ENCODE data around the gene C11orf91.

Gene C11orf91

DNA sequence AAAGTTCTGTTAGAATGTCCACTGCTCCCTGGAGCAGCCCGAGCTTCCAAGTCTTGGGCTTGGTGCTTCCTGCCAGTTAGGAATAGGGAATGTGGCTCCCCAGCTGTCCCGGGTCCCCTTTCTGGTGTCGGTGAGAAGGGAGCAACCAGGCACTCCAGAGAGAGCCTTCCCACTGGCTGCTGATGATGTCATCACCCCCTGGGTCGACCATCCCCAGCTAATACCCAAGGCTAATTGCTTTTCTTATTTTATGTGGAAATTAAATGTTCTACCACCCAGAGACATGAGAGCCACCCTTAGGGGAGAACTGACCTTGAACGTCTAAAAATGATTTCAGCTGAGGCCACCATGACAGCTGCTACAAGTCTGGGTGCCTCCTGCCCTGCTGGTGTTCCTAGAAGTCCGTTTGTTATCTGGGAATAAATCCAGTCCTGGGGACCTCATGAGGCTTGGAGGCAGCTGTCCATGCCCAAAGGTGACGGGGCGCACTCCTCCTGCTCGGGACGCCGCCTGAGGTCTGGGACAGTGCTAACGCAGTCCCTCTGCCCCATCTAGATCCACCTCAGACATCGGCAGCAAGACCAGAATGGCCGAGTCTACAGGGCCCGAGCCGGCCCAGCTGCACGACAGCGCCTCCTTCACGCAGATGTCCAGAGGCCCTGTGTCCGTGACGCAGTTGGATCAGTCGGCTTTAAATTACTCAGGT, 42.3 kb downstream of the C11orf91 start:
- H3K4me3 ChIP-seq (ENCODE audit: low read length), result no peak overlapping the region
- peaks cover 9% of the 10 kb centered on the region for H3K27me3 ChIP-seq (ENCODE audit: low read depth, low read length)
- H3K36me3 ChIP-seq (replicated peaks; ENCODE audit: low read depth, low read length), result no peaks in the 10 kb centered on the region
- H3K4me2 ChIP-seq (ENCODE audit: low read length), result no peak overlapping the region
- no peaks in the 10 kb centered on the region for H3K9me3 ChIP-seq (ENCODE audit: insufficient read depth, low read length)
- H3K9ac ChIP-seq (ENCODE audit: low read length), result no peak overlapping the region
- H4K20me1 ChIP-seq (ENCODE audit: insufficient read depth, low read length), result no peaks in the 10 kb centered on the region
- no peaks in the 10 kb centered on the region for H3K4me1 ChIP-seq (ENCODE audit: low read length)
- no peak overlapping the region for H3K27ac ChIP-seq (ENCODE audit: low read length)
- TF ChIP-seq, protein P1, sequence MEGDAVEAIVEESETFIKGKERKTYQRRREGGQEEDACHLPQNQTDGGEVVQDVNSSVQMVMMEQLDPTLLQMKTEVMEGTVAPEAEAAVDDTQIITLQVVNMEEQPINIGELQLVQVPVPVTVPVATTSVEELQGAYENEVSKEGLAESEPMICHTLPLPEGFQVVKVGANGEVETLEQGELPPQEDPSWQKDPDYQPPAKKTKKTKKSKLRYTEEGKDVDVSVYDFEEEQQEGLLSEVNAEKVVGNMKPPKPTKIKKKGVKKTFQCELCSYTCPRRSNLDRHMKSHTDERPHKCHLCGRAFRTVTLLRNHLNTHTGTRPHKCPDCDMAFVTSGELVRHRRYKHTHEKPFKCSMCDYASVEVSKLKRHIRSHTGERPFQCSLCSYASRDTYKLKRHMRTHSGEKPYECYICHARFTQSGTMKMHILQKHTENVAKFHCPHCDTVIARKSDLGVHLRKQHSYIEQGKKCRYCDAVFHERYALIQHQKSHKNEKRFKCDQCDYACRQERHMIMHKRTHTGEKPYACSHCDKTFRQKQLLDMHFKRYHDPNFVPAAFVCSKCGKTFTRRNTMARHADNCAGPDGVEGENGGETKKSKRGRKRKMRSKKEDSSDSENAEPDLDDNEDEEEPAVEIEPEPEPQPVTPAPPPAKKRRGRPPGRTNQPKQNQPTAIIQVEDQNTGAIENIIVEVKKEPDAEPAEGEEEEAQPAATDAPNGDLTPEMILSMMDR (IDR thresholded peaks at IDR 0.05; ENCODE audit: low read depth, low read length), result no peak
- TF ChIP-seq EZH2phosphoT487 (IDR thresholded peaks at IDR 0.05; ENCODE audit: low read depth), result no peak
- no peaks in the 10 kb centered on the region for H3K79me2 ChIP-seq (ENCODE audit: low read length)
- H2AFZ ChIP-seq (ENCODE audit: low read depth, low read length), result no peak overlapping the region

DNA sequence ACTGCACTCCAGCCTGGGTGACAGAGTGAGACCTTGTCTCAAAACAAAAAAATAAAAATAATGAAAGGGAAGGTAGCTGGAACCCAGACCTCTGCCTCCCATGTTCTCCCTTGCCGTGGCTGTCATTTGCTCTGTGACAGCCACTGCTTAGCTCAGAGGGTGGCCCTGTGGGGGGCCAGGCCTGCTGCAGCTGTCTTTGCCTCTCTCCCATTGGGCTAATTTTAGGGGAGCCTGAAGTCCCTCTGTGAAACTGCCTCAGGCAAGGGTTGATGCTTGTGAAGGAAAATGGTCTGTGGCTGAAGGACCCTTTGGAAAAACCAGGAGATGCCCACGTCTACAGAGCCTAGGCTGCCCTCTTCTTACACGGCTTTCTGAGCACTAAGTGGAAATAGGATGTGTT, 42.9 kb downstream of the C11orf91 start:
- TF ChIP-seq EZH2phosphoT487 (IDR thresholded peaks at IDR 0.05; ENCODE audit: low read depth), result no peak
- TF ChIP-seq, protein P1 (IDR thresholded peaks at IDR 0.05; ENCODE audit: low read depth, low read length), result no peak

DNA sequence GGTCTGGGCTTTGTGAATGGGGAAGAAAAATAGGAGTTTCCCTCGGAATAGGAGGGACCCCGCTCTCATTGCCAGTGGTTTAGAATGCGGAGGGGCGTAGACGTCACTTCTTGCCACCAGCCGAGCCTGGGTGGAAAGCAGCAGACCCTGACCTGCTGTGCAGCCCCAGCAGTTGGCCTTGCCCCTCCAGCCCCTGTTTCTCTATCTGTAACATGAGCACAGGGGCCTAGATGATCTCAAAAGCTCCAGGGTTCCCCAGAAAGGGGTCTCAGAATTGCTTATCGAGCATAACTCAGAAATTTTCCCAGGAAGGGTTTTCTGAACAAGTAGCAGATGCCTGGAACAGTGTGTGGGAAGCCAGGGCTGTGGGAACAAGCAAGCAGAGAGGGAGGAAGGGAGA, 43.9 kb downstream of the C11orf91 start:
- Histone ChIP-seq H3K9me3 (ENCODE audit: insufficient read depth, low read length) (no peaks in the 10 kb centered on the region), H3K9ac (ENCODE audit: low read length) (no peak overlapping the region), H2AFZ (ENCODE audit: low read depth, low read length) (no peak overlapping the region), H3K27me3 (ENCODE audit: low read depth, low read length) (peaks cover 14% of the 10 kb centered on the region), H3K4me3 (ENCODE audit: low read length) (no peak overlapping the region), H3K4me1 (ENCODE audit: low read length) (no peaks in the 10 kb centered on the region), H3K27ac (ENCODE audit: low read length) (no peak overlapping the region), H4K20me1 (ENCODE audit: insufficient read depth, low read length) (no peaks in the 10 kb centered on the region), H3K79me2 (ENCODE audit: low read length) (no peaks in the 10 kb centered on the region), H3K36me3 (replicated peaks; ENCODE audit: low read depth, low read length) (no peaks in the 10 kb centered on the region), H3K4me2 (ENCODE audit: low read length) (no peak overlapping the region)
- TF ChIP-seq, protein P1 (IDR thresholded peaks at IDR 0.05; ENCODE audit: low read depth, low read length), result no peak
- TF ChIP-seq EZH2phosphoT487 (IDR thresholded peaks at IDR 0.05; ENCODE audit: low read depth), result no peak

More for the DNA sequence above, 42.9 kb downstream of the C11orf91 start:
- Histone ChIP-seq H3K27ac (ENCODE audit: low read length) (no peak overlapping the region), H3K4me1 (ENCODE audit: low read length) (no peaks in the 10 kb centered on the region), H3K9me3 (ENCODE audit: insufficient read depth, low read length) (no peaks in the 10 kb centered on the region), H3K4me2 (ENCODE audit: low read length) (no peak overlapping the region), H3K36me3 (replicated peaks; ENCODE audit: low read depth, low read length) (no peaks in the 10 kb centered on the region), H3K4me3 (ENCODE audit: low read length) (no peak overlapping the region), H2AFZ (ENCODE audit: low read depth, low read length) (no peak overlapping the region), H4K20me1 (ENCODE audit: insufficient read depth, low read length) (no peaks in the 10 kb centered on the region), H3K27me3 (ENCODE audit: low read depth, low read length) (peaks cover 8% of the 10 kb centered on the region), H3K79me2 (ENCODE audit: low read length) (no peaks in the 10 kb centered on the region), H3K9ac (ENCODE audit: low read length) (no peak overlapping the region)

DNA sequence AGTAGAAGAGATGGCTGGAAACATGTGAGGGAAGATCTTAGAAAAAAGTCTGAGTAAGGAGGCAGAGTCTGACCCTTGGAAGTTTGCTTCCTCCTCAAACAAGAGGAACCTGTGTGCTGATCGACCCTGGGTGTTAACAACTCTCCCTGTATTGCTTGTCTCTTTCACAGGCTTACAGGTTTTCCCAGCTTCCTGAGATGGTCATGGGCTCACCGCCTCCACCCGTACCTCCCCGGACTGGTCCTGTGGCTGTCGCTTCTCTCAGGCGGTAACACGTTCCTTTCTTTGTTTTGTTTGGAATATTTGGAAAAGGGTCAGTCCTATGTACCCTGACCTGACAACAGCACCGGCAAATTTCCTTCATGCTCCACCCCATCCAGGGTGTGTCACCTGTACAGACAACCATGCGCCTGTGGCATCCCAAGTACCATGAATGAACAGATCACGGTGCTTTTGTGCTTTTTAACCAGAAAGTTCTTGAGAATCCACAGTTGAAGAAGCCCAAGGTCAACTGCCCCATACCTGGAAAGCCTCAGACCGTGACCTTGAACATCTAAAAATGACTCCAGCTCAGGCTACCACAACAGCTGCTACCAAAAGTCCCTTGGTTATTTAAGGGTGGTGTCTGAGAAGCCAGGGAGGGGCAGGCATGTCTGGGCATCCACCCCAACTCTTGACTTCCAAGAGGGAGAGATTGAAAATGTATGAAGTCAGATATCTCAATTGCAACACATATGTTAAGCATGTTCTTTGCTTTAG, 44.6 kb downstream of the C11orf91 start:
- Histone ChIP-seq H3K36me3 (replicated peaks; ENCODE audit: low read depth, low read length) (no peaks in the 10 kb centered on the region), H3K9me3 (ENCODE audit: insufficient read depth, low read length) (no peaks in the 10 kb centered on the region), H2AFZ (ENCODE audit: low read depth, low read length) (no peak overlapping the region), H3K4me1 (ENCODE audit: low read length) (no peaks in the 10 kb centered on the region), H3K27me3 (ENCODE audit: low read depth, low read length) (peaks cover 14% of the 10 kb centered on the region), H3K9ac (ENCODE audit: low read length) (no peak overlapping the region), H3K4me3 (ENCODE audit: low read length) (no peak overlapping the region), H3K79me2 (ENCODE audit: low read length) (no peaks in the 10 kb centered on the region), H3K4me2 (ENCODE audit: low read length) (no peak overlapping the region), H3K27ac (ENCODE audit: low read length) (no peak overlapping the region), H4K20me1 (ENCODE audit: insufficient read depth, low read length) (no peaks in the 10 kb centered on the region)
- TF ChIP-seq EZH2phosphoT487 (IDR thresholded peaks at IDR 0.05; ENCODE audit: low read depth), result no peak
- TF ChIP-seq, protein P1 (IDR thresholded peaks at IDR 0.05; ENCODE audit: low read depth, low read length), result no peak
